Liver (tissue), 9 donors: ENCODE measurements around the gene PPP6R2. TPM values are rescaled to one million over a fixed set of nuclear protein-coding genes. Genes with fewer than 3 reads are reported as not detected.

ENCODE experiments used
- DNase-seq: peaks from one replicate; pipeline ENCODE4 v3.0.0-alpha.2; 2017; ENCODE audit warnings: low spot score
- H3K27ac ChIP-seq, 2 donors: one replicate each; pipeline ENCODE4 v1.7.0; 2013; ENCODE audit warnings: inconsistent platforms in 2 of 2, low read length in 2 of 2, control low read depth in 1 of 2, low read depth in 1 of 2, mild to moderate bottlenecking in 1 of 2
- H3K27me3 ChIP-seq, 4 donors: one replicate each; pipeline versions ENCODE4 v1.6.1 to v1.7.0; 2013; ENCODE audit warnings: low read length in 3 of 4, inconsistent platforms in 1 of 4, mild to moderate bottlenecking in 1 of 4, moderate library complexity in 1 of 4; ENCODE audit not compliant: control insufficient read depth in 4 of 4, insufficient read depth in 4 of 4
- H3K36me3 ChIP-seq, 4 donors: one replicate each; pipeline versions ENCODE4 v1.6.1 to v1.7.0; 2013; ENCODE audit warnings: low read length in 3 of 4, mild to moderate bottlenecking in 3 of 4, low read depth in 1 of 4, moderate library complexity in 1 of 4; ENCODE audit not compliant: control insufficient read depth in 4 of 4, insufficient read depth in 3 of 4
- H3K4me1 ChIP-seq, 4 donors: one replicate each; pipeline versions ENCODE4 v1.6.1 to v1.7.0; 2013; ENCODE audit warnings: low read length in 3 of 4, mild to moderate bottlenecking in 3 of 4, moderate library complexity in 1 of 4; ENCODE audit not compliant: control insufficient read depth in 4 of 4, insufficient read depth in 4 of 4
- H3K4me3 ChIP-seq, 3 donors: one replicate each; pipeline versions ENCODE4 v1.6.1 to v1.7.0; 2013; ENCODE audit warnings: low read length in 3 of 3, control low read depth in 1 of 3, low read depth in 1 of 3, mild to moderate bottlenecking in 1 of 3
- H3K9ac ChIP-seq, 2 donors: one replicate each; pipeline ENCODE4 v1.7.0; 2013; ENCODE audit warnings: low read length in 2 of 2, mild to moderate bottlenecking in 2 of 2, moderate library complexity in 2 of 2, control low read depth in 1 of 2, low read depth in 1 of 2
- H3K9me3 ChIP-seq, 4 donors: one replicate each; pipeline versions ENCODE4 v1.6.1 to v1.7.0; 2013; ENCODE audit warnings: low read length in 3 of 4; ENCODE audit not compliant: control insufficient read depth in 4 of 4
- CTCF ChIP-seq: fragments of 150-350 bp; IDR thresholded peaks from 2 replicates; pipeline ENCODE4 v1.5.1; 2017; ENCODE audit warnings: improper control_type of control experiment, low read depth, low read length; ENCODE audit not compliant: missing input control
- EGR1 ChIP-seq, 2 donors: IDR thresholded peaks; 2 replicates each; pipeline ENCODE4 v1.6.1; 2016 to 2018; ENCODE audit warnings: antibody characterized with exemption in 2 of 2, low read depth in 2 of 2
- FOXA1 ChIP-seq: IDR thresholded peaks from 2 replicates; pipeline ENCODE4 v1.6.1; 2016; ENCODE audit warnings: antibody characterized with exemption
- FOXA2 ChIP-seq: IDR thresholded peaks from 2 replicates; pipeline ENCODE4 v1.6.1; 2016; ENCODE audit warnings: antibody characterized with exemption
- GABPA ChIP-seq, 2 donors: IDR thresholded peaks in 1 of 2; conservative IDR thresholded peaks in 1 of 2; 2 replicates each; pipeline ENCODE4 v1.6.1; 2016; ENCODE audit warnings: antibody characterized with exemption in 2 of 2, mild to moderate bottlenecking in 1 of 2, moderate library complexity in 1 of 2
- HNF4A ChIP-seq, 2 donors: conservative IDR thresholded peaks; 2 replicates each; pipeline ENCODE4 v1.6.1; 2016; ENCODE audit warnings: antibody characterized with exemption in 2 of 2, mild to moderate bottlenecking in 2 of 2
- JUND ChIP-seq, 2 donors: IDR thresholded peaks; 2 replicates each; pipeline ENCODE4 v1.6.1; 2016; ENCODE audit warnings: antibody characterized with exemption in 2 of 2
- NR2F2 ChIP-seq: IDR thresholded peaks from 2 replicates; pipeline ENCODE4 v1.6.1; 2016; ENCODE audit warnings: antibody characterized with exemption
- RAD21 ChIP-seq, 2 donors: IDR thresholded peaks; 2 replicates each; pipeline ENCODE4 v1.6.1; 2016; ENCODE audit warnings: antibody characterized with exemption in 2 of 2, mild to moderate bottlenecking in 2 of 2
- RXRA ChIP-seq, 2 donors: IDR thresholded peaks; 2 replicates each; pipeline ENCODE4 v1.6.1; 2017 to 2018; ENCODE audit warnings: antibody characterized with exemption in 2 of 2, mild to moderate bottlenecking in 1 of 2
- SP1 ChIP-seq: IDR thresholded peaks from 2 replicates; pipeline ENCODE4 v1.6.1; 2018; ENCODE audit warnings: antibody characterized with exemption, mild to moderate bottlenecking
- TAF1 ChIP-seq: conservative IDR thresholded peaks from 2 replicates; pipeline ENCODE4 v1.6.1; 2016; ENCODE audit warnings: antibody characterized with exemption, mild to moderate bottlenecking
- YY1 ChIP-seq: IDR thresholded peaks from 2 replicates; pipeline ENCODE4 v1.6.1; 2016; ENCODE audit warnings: antibody characterized with exemption, mild to moderate bottlenecking
- ZBTB33 ChIP-seq: IDR thresholded peaks from 2 replicates; pipeline ENCODE4 v1.6.1; 2016; ENCODE audit warnings: antibody characterized with exemption
- WGBS: extraction: QIAGEN DNeasy Blood & Tissue Kit; methylation state at CpG from one replicate; pipeline ENCODE4 v1.1.7; 2013; 5-methylcytosine and 5-hydroxymethylcytosine counted together
- polyA plus RNA-seq, 2 donors: library from polyadenylated mRNA; stranded (reverse) in 1 of 2; unstranded in 1 of 2; fragments of 200-250 nt in 1 of 2; fragments of >200 nt in 1 of 2; fragmentation: Nextera tagmentation in 1 of 2; extraction: Ambion mirVana in 1 of 2; gene quantifications; one replicate each; pipeline versions ENCODE4 v1.2.1 to v1.2.3, GENCODE V29; 2013 to 2015
- total RNA-seq, 2 donors: library from RNA; depleted of rRNA; stranded (reverse); fragments of >200 nt; gene quantifications; one replicate each; pipeline ENCODE4 v1.2.3, GENCODE V29; 2014
- TF ChIP-seq, protein P1 (sequence below): IDR thresholded peaks from 2 replicates; pipeline ENCODE4 v1.6.1; 2016; ENCODE audit warnings: antibody characterized with exemption, mild to moderate bottlenecking
- TF ChIP-seq, protein P2 (sequence below): IDR thresholded peaks from 2 replicates; pipeline ENCODE4 v1.6.1; 2016; ENCODE audit warnings: antibody characterized with exemption
- TF ChIP-seq, protein P3 (sequence below): IDR thresholded peaks from 2 replicates; pipeline ENCODE4 v1.6.1; 2016; ENCODE audit warnings: antibody characterized with exemption
- donor health status: healthy.
- donor health status: healthy.
- donor health status: healthy.
- donor health status: healthy.
- donor health status: healthy.

The PPP6R2 gene
- total and polyA plus RNA-seq, 4 donors, result 28.8 to 117 (median 47.2) TPM

- 90% methylated on average over 4 of the region's 4 CpGs for WGBS
- TF ChIP-seq ZBTB33 (no peak), FOXA2 (no peak), EGR1 (IDR thresholded peaks at IDR 0.05; ENCODE audit: low read depth in 2 of 2) (no peak), TAF1 (no peak), FOXA1 (no peak), RAD21 (IDR thresholded peaks at IDR 0.05) (no peak), JUND (IDR thresholded peaks at IDR 0.05) (no peak), GABPA (IDR thresholded peaks at IDR 0.05 in 1 of 2, conservative IDR thresholded peaks at IDR 0.05 in 1 of 2) (no peak), NR2F2 (no peak), CTCF (no peak), RXRA (IDR thresholded peaks at IDR 0.05) (no peak)
- TF ChIP-seq, protein P1, sequence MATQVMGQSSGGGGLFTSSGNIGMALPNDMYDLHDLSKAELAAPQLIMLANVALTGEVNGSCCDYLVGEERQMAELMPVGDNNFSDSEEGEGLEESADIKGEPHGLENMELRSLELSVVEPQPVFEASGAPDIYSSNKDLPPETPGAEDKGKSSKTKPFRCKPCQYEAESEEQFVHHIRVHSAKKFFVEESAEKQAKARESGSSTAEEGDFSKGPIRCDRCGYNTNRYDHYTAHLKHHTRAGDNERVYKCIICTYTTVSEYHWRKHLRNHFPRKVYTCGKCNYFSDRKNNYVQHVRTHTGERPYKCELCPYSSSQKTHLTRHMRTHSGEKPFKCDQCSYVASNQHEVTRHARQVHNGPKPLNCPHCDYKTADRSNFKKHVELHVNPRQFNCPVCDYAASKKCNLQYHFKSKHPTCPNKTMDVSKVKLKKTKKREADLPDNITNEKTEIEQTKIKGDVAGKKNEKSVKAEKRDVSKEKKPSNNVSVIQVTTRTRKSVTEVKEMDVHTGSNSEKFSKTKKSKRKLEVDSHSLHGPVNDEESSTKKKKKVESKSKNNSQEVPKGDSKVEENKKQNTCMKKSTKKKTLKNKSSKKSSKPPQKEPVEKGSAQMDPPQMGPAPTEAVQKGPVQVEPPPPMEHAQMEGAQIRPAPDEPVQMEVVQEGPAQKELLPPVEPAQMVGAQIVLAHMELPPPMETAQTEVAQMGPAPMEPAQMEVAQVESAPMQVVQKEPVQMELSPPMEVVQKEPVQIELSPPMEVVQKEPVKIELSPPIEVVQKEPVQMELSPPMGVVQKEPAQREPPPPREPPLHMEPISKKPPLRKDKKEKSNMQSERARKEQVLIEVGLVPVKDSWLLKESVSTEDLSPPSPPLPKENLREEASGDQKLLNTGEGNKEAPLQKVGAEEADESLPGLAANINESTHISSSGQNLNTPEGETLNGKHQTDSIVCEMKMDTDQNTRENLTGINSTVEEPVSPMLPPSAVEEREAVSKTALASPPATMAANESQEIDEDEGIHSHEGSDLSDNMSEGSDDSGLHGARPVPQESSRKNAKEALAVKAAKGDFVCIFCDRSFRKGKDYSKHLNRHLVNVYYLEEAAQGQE, result no peak
- TF ChIP-seq, protein P2, sequence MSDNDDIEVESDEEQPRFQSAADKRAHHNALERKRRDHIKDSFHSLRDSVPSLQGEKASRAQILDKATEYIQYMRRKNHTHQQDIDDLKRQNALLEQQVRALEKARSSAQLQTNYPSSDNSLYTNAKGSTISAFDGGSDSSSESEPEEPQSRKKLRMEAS, result no peak
- TF ChIP-seq, protein P3, sequence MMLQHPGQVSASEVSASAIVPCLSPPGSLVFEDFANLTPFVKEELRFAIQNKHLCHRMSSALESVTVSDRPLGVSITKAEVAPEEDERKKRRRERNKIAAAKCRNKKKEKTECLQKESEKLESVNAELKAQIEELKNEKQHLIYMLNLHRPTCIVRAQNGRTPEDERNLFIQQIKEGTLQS, result no peak
- Histone ChIP-seq H3K27ac (no peak overlapping the region), H3K4me1 (peaks cover 27 to 66% (median 55%) of the 10 kb centered on the region in 4 donors), H3K27me3 (no peaks in the 10 kb centered on the region), H3K9ac (no peak overlapping the region), H3K36me3 (peaks cover 0 to 9% (median 6%) of the 10 kb centered on the region in 4 donors), H3K9me3 (no peaks in the 10 kb centered on the region), H3K4me3 (no peak overlapping the region)
- no peak for DNase-seq
Measured at GRCh38 chr22:50401907-50402306, 58.8 kb downstream of the PPP6R2 start.

DNA sequence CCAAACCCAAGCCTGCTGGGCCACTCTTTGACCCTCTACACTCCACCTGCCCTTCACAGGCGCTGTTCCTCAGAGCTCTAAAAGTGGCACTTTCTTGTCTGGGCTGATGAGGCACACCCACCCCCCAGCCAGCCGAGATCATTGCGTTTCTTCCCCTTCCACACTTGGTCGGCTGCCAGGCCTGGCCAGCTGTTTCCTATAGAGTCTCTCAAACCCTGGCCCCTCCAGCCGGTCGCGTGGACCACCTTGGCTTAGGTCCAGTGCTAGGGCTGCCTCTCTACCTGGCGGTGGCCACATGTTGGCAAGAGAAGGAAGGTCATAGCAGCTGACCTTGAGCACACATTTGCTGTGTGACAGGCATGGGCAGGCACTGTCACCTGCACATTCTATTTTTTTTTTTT lies 60.6 kb downstream of the PPP6R2 start:
- H3K9me3 ChIP-seq, result no peaks in the 10 kb centered on the region
- DNase-seq, result peak; percentile 58
- no peaks in the 10 kb centered on the region for H3K27me3 ChIP-seq
- peaks cover 6 to 23% (median 17%) of the 10 kb centered on the region in 4 donors for H3K36me3 ChIP-seq
- TF ChIP-seq SP1 (peak; percentile 59), RXRA (IDR thresholded peaks at IDR 0.05) (peak; percentile 73 to 82), HNF4A (conservative IDR thresholded peaks at IDR 0.05) (peak in 1 of 2 donors; percentile 61), JUND (IDR thresholded peaks at IDR 0.05) (peak in 1 of 2 donors; percentile 26), RAD21 (IDR thresholded peaks at IDR 0.05) (peak in 1 of 2 donors; percentile 16), GABPA (IDR thresholded peaks at IDR 0.05 in 1 of 2, conservative IDR thresholded peaks at IDR 0.05 in 1 of 2) (no peak), FOXA2 (no peak), YY1 (peak; percentile 37)
- TF ChIP-seq, protein P2, result peak; percentile 64
- TF ChIP-seq, protein P3, result no peak
- TF ChIP-seq, protein P1, result no peak
- H3K4me3 ChIP-seq, result no peak overlapping the region
- H3K27ac ChIP-seq, result peak overlapping the region; percentile 78 to 88
- 13% methylated on average over 8 of the region's 8 CpGs for WGBS
- peaks cover 24 to 55% (median 49%) of the 10 kb centered on the region in 4 donors for H3K4me1 ChIP-seq
- H3K9ac ChIP-seq, result peak overlapping the region in 1 of 2 donors; percentile 1
